ENCODE results near the gene PRKCH. TPM values are rescaled to one million over a fixed set of nuclear protein-coding genes. Genes with fewer than 3 reads are reported as not detected.

PRKCH gene
- total and polyA plus RNA-seq, 9 of the 15 experiments (the other 6 are each of a cell fraction or from before 2014, with no cell fraction given), result 0.61 to 4.4 (median 4.0) TPM

DNA sequence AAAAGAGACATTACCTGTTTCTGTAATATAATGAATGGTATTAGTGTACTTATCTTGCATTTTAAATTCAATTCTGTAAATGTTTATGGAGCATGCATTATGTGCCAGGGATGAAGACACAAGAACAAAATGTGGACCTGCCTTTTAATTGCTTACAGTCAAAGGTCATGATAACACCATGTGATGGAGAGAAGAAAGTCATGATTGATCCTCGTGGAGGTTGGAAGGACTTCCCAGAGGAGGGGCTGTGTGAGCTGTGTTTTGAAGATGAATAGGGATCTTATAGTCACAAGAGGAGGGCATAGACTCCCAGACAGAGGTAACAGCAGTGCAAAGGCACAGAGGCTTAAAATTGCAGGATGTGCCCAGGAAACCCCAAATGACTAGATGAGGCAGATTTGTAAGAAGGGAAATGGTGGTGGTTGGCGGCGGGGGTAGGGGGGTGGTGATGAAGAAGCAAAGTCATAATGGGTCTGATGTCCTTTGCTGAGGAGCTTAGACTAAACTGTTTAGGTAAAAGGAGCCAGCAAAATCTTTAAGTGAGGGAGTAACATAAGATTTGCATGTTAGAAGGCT is 151.5 kb downstream of the PRKCH start (continued):
- TF ChIP-seq PRMT5 (CRISPR knock-in tag; IDR thresholded peaks at IDR 0.05), result no peak
- TF ChIP-seq HDAC3 (IDR thresholded peaks at IDR 0.05; ENCODE audit: borderline replicate concordance, partially characterized antibody), result no peak
- no peak for TF ChIP-seq PRDM10 (IDR thresholded peaks at IDR 0.05; ENCODE audit: partially characterized antibody)
- no peak for TF ChIP-seq PCBP1 (IDR thresholded peaks at IDR 0.05; ENCODE audit: low read depth, low read length, poor library complexity, severe bottlenecking)
- TF ChIP-seq KAT2B (IDR thresholded peaks at IDR 0.05; ENCODE audit: low read depth, low read length), result no peak
- no peak for TF ChIP-seq POLR2AphosphoS2 (IDR thresholded peaks at IDR 0.05; ENCODE audit: low read length)
- TF ChIP-seq MAZ (CRISPR knock-in tag; conservative IDR thresholded peaks at IDR 0.05 in 1 of 2, IDR thresholded peaks at IDR 0.05 in 1 of 2), result no peak
- no peak for TF ChIP-seq EWSR1 (IDR thresholded peaks at IDR 0.05; ENCODE audit: borderline replicate concordance, low read depth, partially characterized antibody)
